IPS DF 4.7 (cell line): ENCODE results near the gene MED13L.

Experiments used
- DNase-seq: peaks from one replicate; pipeline ENCODE4 v3.0.0-alpha.2; 2013; ENCODE audit warnings: low spot score; ENCODE audit errors: extremely low read depth

Gene MED13L

GRCh38 chr12:116213885-116214527 is 63.5 kb downstream of the MED13L start:
- DNase-seq = no peak

GRCh38 chr12:116213014-116213413 is 64.5 kb downstream of the MED13L start:
- no peak for DNase-seq

DNA sequence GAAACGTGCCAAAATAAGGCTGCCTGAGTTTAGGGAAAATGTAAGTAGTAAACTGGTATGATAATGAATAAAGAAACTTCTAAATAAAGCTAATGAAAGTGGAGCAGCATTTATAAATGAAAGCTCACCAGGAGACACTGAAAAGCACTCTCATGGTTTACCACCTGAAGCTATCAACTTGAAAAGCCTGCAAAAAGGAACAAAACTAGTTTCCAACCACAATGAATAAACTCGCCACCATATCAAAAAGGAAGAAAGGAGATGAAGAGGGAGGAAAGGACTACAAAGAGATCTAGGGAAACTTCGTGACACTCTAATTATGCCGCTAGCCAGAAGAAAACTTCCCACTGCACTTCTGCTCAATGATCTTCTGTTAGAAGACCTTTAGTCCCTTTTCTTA is 66.7 kb downstream of the MED13L start:
- DNase-seq = no peak

- no peak for DNase-seq
Observed at GRCh38 chr12:116210131-116210530, 67.4 kb downstream of the MED13L start.

GRCh38 chr12:116209503-116209902 is 68.0 kb downstream of the MED13L start:
- DNase-seq = no peak

- DNase-seq = no peak
Observed at GRCh38 chr12:116207274-116207673, 70.2 kb downstream of the MED13L start.

DNA sequence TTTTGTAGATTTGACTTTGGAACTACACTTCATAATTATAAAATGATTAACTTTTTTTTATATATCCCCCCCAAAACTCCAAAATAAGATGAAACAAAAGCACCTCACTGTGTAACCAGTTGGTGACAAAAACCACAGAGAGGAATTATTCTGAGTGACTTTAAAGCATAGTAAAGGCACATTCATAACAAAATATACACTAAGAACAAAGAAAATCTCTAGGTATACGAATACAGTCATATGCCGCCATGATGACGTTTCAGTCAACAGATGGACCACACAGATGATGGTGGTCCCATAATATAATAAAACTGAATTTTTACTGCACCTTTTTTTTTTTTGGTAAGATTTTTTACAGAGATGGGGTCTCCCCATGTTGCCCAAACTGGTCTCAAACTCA is 70.7 kb downstream of the MED13L start:
- no peak for DNase-seq

DNA sequence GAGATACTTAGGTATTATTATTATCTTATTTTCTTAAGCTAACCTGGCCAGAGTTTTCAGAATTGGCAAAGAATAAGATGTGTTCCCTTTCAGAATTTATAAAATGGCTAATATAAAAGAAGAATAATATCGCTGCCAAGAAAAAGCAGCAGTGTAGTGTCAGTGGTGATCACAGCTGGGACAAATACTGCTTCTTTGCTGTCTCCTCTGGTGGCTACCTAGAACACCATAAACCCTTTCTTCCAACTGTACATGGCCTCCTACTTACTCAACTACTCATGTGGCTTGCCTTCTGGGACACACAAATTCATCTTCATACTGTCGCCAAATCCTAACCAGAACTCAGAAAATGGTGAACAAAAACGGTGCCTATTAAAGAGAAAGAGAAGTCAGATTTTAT is 72.7 kb downstream of the MED13L start:
- no peak for DNase-seq

DNA sequence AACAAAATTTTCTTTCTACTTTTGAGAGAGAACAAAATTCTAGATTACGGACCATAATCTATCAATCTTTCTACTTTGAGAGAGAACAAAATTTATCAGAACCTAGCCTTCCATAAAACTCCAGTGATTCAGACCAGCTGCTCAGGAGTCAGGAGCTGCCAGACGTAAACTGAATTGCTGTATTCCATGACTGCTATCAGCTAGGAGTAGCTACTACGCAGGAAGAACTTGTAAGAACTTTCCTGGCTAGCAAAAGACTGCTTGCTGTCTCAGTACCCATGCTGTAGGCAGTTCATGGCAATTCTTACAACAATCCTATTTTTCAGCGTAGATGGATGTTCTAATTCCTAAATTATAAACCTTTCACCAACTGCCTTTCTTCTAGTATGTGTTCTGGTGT is 73.3 kb downstream of the MED13L start:
- DNase-seq = no peak

GRCh38 chr12:116202940-116203339 is 74.6 kb downstream of the MED13L start:
- no peak for DNase-seq

GRCh38 chr12:116202433-116202832 is 75.1 kb downstream of the MED13L start:
- DNase-seq = no peak

DNA sequence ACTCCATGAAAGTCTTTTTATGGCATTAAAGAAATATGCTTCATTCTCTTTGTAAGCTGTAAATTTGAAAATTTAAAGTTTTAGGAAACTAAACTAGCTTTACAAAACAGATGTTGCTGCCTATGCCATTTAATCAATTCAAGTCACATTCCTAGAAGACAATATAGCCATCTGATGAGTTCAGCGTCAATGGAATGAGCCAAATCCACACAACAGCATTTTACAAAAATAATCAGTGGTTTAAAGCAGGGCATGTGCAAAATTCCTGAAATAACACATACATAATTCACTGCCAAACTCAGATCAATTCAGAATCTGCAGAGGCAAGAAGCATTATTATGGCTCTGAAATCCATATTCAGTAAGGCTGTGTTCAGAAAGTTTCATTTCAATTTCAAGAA is 75.6 kb downstream of the MED13L start:
- no peak for DNase-seq

GRCh38 chr12:116201359-116201758 is 76.1 kb downstream of the MED13L start:
- DNase-seq = no peak

- DNase-seq = no peak
Observed at GRCh38 chr12:116200812-116201211, 76.7 kb downstream of the MED13L start.

DNA sequence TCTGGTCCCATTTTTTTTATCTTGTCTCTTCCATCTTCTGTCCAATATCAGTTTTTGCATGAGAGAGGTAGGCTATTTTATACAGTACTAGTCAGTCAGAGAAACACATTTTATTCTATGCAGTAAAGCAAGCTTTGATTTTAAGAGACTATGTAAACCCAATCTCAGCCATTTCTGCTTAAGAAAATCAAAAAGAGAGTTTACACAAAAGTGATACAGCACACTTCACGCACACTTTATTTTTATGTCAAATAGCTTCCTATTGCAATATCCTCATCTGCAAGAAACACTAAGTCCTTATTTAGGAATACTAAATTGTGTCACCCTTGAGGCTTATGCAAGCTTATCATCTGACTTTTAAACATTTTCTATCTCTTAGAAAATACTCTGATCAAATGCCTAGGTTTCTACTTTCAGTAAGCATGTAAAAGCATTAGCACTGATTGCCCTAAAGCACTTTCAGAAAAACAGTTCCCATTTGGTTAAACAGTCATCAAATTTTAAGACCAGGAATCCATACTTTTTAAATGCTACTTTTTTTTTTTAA is 78.3 kb downstream of the MED13L start:
- DNase-seq = no peak

DNA sequence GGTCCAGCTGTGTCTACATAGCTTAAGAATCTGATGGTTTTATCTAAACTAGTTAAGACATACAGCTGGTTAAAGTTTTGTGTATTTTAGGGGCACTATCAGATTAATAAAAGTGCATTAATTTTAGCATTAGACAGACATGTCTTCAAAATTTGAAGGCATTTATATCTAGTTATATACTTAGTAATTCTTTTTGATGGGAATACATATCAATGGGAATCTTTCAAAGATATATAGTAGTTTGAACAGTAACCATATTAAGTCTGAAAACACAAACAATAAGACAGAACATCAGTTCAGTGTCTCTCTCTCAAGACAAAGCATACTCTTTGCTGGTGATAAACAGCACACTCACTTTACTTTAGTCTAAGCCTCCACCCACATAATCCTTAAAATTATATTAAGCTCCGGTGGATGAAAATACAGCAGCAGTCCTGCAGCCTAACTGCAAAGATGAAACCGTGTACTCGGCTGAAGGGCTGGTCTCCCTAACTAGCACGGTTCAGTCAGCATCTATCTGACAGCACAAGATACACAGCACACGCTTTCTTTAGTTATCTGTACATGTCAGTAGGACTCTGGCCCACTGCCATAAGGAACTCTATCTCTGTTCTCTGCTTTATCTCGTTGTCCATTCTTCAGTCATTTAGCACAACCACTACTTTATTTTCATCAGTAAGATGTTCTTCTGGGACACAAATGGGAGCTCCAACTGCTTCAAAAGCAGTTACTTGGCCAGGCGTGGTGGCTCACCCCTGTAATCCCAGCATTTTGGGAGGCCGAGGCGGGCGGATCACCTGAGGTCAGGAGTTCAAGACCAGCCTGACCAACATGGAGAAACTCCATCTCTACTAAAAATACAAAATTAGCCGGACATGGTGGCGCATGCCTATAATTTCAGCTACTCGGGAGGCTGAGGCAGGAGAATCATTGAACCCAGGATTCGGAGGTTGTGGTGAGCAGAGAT is 80.5 kb downstream of the MED13L start:
- DNase-seq = no peak

DNA sequence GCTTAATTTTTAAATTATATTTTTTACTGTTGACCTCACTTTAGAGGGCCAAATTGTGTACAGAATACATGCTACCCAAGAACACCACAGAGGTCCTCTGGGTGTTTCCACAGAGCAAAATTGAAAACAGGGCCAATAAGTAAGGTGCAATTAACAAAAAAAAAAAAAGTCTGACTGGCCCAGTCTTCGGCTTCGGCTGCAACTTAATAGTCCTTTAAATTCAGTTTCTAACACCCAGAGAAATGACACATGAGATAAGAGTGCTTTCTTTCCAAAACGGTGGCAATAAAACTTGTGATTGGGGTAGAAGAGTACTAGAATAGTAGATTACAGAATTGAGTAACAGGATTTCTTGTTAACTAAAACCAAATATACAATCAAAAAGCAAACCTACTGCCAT is 81.3 kb downstream of the MED13L start:
- no peak for DNase-seq

GRCh38 chr12:116194935-116195431 is 82.5 kb downstream of the MED13L start:
- no peak for DNase-seq

- no peak for DNase-seq
Observed at GRCh38 chr12:116189692-116190091, 87.8 kb downstream of the MED13L start.

DNA sequence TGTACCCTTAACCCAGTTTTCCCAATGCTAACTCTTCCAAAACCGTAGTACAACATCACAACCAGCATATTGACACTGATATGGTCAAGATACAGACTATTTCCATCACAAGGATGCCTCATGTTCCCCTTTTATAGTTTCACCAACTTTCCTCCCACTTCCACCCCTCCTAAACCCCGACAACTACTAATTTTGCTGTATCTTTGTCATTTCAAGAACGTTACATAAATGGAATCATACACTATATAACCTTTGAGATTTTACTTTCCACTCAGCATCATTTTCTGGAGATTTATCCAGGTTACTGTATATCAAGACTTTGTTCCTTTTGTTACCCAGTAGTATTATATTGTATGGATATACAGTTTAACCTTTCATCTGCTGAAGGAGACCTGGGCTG is 88.9 kb downstream of the MED13L start:
- DNase-seq = no peak

- no peak for DNase-seq
Observed at GRCh38 chr12:116187151-116187511, 90.4 kb downstream of the MED13L start.

- no peak for DNase-seq
Observed at GRCh38 chr12:116186482-116187150, 90.9 kb downstream of the MED13L start.
